ENCODE data around the gene FBXW8. TPM values are rescaled to one million over a fixed set of nuclear protein-coding genes. Genes with fewer than 3 reads are reported as not detected.

Gene FBXW8
- total and polyA plus RNA-seq, 2 donors (not counting 3 experiments of a cell fraction or from before 2014, with no cell fraction given) = 15.4 TPM

DNA sequence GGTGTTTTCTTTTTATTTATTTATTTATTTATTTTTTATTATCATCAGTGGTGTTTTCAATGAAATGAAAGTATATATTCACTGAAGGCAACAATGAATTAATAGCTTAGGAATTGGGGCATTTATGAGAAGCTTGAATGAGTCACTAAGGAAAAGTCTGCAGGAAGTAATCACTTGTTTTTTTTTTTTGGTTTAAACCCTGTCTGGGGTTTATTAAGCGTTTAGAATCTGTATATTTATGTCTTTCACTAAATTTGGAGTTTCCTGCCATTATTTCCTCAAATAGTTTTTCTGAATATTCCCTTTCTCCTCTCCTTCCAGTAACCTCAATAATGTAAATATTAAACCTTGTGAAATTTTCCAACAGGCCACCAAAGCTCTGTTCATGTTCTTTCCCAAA lies 103.0 kb downstream of the FBXW8 start:
- intact Hi-C loops (cut with micrococcal nuclease) = loop anchor here (5.0 to 10.0 kb wide), 2 partner anchors 101 to 279 kb away; partner anchors contain the start of genes FBXW8, RNFT2 and SPRING1
- Histone ChIP-seq H3K4me1 (ENCODE audit: control insufficient read depth, extremely low read depth, insufficient read depth, low read length) (peaks cover 13% of the 10 kb centered on the region), H3K36me3 (ENCODE audit: control insufficient read depth in 2 of 2, extremely low read depth in 1 of 2, insufficient read depth in 2 of 2, low read length in 2 of 2) (peaks cover 0 to 6% of the 10 kb centered on the region in 2 experiments), H3K9me3 (replicated peaks; ENCODE audit: control insufficient read depth, insufficient read depth, low read length) (no peaks in the 10 kb centered on the region), H4K20me1 (replicated peaks; ENCODE audit: control insufficient read depth, extremely low read depth, insufficient read depth, low read length) (no peaks in the 10 kb centered on the region), H3K9me1 (replicated peaks; ENCODE audit: control insufficient read depth, extremely low read depth, insufficient read depth, low read length) (no peaks in the 10 kb centered on the region), H3K79me2 (ENCODE audit: control insufficient read depth, insufficient read depth, low read length) (peaks cover 4% of the 10 kb centered on the region), H3K9ac (replicated peaks; ENCODE audit: extremely low read depth, insufficient read depth, low read length) (peak overlapping the region; percentile 8), H3K4me3 (replicated peaks in 1 of 3; ENCODE audit: insufficient read depth in 1 of 3, low read depth in 1 of 3, low read length in 3 of 3) (no peak overlapping the region), H2AFZ (ENCODE audit: low read depth, low read length) (no peak overlapping the region), H3K4me2 (ENCODE audit: insufficient read depth, low read length) (peak overlapping the region; percentile 31), H3K27me3 (ENCODE audit: control insufficient read depth in 2 of 2, insufficient read depth in 2 of 2, low read length in 2 of 2) (no peaks in the 10 kb centered on the region), H3K27ac (ENCODE audit: insufficient read depth, low read depth, low read length) (peak overlapping the region; percentile 38)
- POLR2A ChIA-PET = interaction anchor here (0.6 kb wide), 1 partner anchor 295 kb away, joined by 3 read pairs; no protein-coding TSS in a partner anchor
- CTCF ChIA-PET = interaction anchor here (0.7 to 1.3 kb wide), 6 partner anchors 9 to 310 kb away, joined by 3 to 7 read pairs (median 4); no protein-coding TSS in a partner anchor
- peak; percentile 69 for FAIRE-seq
- BruUV-seq (replicated peaks) = no TSS peak
- TF ChIP-seq JUN (IDR thresholded peaks at IDR 0.05; ENCODE audit: borderline replicate concordance, insufficient read depth, insufficient read length, low read depth) = peak; percentile 82
- TF ChIP-seq, protein P1, sequence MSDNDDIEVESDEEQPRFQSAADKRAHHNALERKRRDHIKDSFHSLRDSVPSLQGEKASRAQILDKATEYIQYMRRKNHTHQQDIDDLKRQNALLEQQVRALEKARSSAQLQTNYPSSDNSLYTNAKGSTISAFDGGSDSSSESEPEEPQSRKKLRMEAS (IDR thresholded peaks at IDR 0.05; ENCODE audit: insufficient read depth, insufficient read length) = no peak
- no peak for TF ChIP-seq POLR2AphosphoS5 (IDR thresholded peaks at IDR 0.05; ENCODE audit: insufficient read depth, low read depth, low read length)
- TF ChIP-seq FOS (IDR thresholded peaks at IDR 0.05; ENCODE audit: borderline replicate concordance, insufficient read depth, low read length) = peak; percentile 75
- peak; percentile 80 for DNase-seq (ENCODE audit: low read depth, low spot score)
- dilution Hi-C loops (cut with MboI; ENCODE audit: extremely low pct_ligation_motif_present, low sequenced_read_pairs) = no loop called here

DNA sequence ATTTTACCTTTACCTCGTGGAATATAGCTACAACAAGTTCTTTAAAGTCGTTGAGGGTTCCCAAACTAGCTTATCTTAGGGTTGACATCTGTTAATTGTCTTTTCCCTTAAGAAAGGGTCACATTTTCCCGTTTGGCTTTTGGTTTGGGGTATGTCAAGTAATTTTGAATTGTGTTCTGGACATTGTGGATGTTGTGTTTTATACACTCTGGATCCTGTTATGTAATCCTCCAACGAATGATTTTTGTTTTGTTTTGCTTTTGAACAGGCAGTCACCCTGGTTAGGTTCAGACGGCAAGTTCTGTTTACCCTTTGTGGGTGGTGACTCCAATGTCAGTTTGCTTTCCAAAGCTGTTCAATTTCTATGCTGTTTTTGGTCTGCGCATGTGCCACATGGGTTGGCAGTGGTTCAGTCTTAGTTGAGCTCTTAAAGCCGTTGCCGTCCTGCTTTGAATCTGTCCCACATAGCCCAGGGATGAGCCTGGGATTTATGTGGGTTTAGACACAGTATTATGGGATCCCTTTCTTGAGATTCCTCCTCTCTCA lies 103.7 kb downstream of the FBXW8 start:
- TF ChIP-seq JUN (IDR thresholded peaks at IDR 0.05; ENCODE audit: borderline replicate concordance, insufficient read depth, insufficient read length, low read depth) = no peak
- TF ChIP-seq, protein P1 (IDR thresholded peaks at IDR 0.05; ENCODE audit: insufficient read depth, insufficient read length) = no peak
- no peak for TF ChIP-seq GATA2 (IDR thresholded peaks at IDR 0.05; ENCODE audit: insufficient read depth, insufficient read length, low read depth, low read length)
- TF ChIP-seq EZH2 (IDR thresholded peaks at IDR 0.05; ENCODE audit: borderline replicate concordance, low read depth, low read length, severe bottlenecking) = no peak
- TF ChIP-seq POLR2AphosphoS5 (IDR thresholded peaks at IDR 0.05; ENCODE audit: insufficient read depth, low read depth, low read length) = no peak
- no peak for TF ChIP-seq POLR2A (IDR thresholded peaks at IDR 0.05; ENCODE audit: low read depth, low read length)
- TF ChIP-seq FOS (IDR thresholded peaks at IDR 0.05; ENCODE audit: borderline replicate concordance, insufficient read depth, low read length) = no peak
- TF ChIP-seq, protein P2, sequence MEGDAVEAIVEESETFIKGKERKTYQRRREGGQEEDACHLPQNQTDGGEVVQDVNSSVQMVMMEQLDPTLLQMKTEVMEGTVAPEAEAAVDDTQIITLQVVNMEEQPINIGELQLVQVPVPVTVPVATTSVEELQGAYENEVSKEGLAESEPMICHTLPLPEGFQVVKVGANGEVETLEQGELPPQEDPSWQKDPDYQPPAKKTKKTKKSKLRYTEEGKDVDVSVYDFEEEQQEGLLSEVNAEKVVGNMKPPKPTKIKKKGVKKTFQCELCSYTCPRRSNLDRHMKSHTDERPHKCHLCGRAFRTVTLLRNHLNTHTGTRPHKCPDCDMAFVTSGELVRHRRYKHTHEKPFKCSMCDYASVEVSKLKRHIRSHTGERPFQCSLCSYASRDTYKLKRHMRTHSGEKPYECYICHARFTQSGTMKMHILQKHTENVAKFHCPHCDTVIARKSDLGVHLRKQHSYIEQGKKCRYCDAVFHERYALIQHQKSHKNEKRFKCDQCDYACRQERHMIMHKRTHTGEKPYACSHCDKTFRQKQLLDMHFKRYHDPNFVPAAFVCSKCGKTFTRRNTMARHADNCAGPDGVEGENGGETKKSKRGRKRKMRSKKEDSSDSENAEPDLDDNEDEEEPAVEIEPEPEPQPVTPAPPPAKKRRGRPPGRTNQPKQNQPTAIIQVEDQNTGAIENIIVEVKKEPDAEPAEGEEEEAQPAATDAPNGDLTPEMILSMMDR (IDR thresholded peaks at IDR 0.05; ENCODE audit: extremely low read depth in 1 of 2, insufficient read depth in 1 of 2, low read depth in 1 of 2, low read length in 2 of 2) = no peak
- no peak for TF ChIP-seq MYC (IDR thresholded peaks at IDR 0.05; ENCODE audit: low read depth, low read length)
- dilution Hi-C loops (cut with MboI; ENCODE audit: extremely low pct_ligation_motif_present, low sequenced_read_pairs) (no loop called here), intact Hi-C loops (cut with micrococcal nuclease) (loop anchor here (5.0 to 10.0 kb wide), 2 partner anchors 102 to 280 kb away; partner anchors contain the start of genes FBXW8, RNFT2 and SPRING1)
- Histone ChIP-seq H3K79me2 (ENCODE audit: control insufficient read depth, insufficient read depth, low read length) (peaks cover 4% of the 10 kb centered on the region), H2AFZ (ENCODE audit: low read depth, low read length) (no peak overlapping the region), H3K36me3 (ENCODE audit: control insufficient read depth in 2 of 2, extremely low read depth in 1 of 2, insufficient read depth in 2 of 2, low read length in 2 of 2) (peaks cover 0 to 6% of the 10 kb centered on the region in 2 experiments), H4K20me1 (replicated peaks; ENCODE audit: control insufficient read depth, extremely low read depth, insufficient read depth, low read length) (no peaks in the 10 kb centered on the region), H3K9me1 (replicated peaks; ENCODE audit: control insufficient read depth, extremely low read depth, insufficient read depth, low read length) (no peaks in the 10 kb centered on the region), H3K4me1 (ENCODE audit: control insufficient read depth, extremely low read depth, insufficient read depth, low read length) (peaks cover 13% of the 10 kb centered on the region), H3K4me2 (ENCODE audit: insufficient read depth, low read length) (peak overlapping the region; percentile 31), H3K9me3 (replicated peaks; ENCODE audit: control insufficient read depth, insufficient read depth, low read length) (no peaks in the 10 kb centered on the region), H3K9ac (replicated peaks; ENCODE audit: extremely low read depth, insufficient read depth, low read length) (no peak overlapping the region), H3K27me3 (ENCODE audit: control insufficient read depth in 2 of 2, insufficient read depth in 2 of 2, low read length in 2 of 2) (no peaks in the 10 kb centered on the region), H3K4me3 (replicated peaks in 1 of 3; ENCODE audit: insufficient read depth in 1 of 3, low read depth in 1 of 3, low read length in 3 of 3) (no peak overlapping the region), H3K27ac (ENCODE audit: insufficient read depth, low read depth, low read length) (peak overlapping the region; percentile 38)
- ChIA-PET CTCF (interaction anchor here (0.7 to 1.3 kb wide), 5 partner anchors 8 to 311 kb away, joined by 3 to 7 read pairs (median 5); no protein-coding TSS in a partner anchor), POLR2A (no interaction called here)
- no TSS peak for BruUV-seq (replicated peaks)
- DNase-seq (ENCODE audit: low read depth, low spot score) (no peak), FAIRE-seq (no peak)

All from endothelial cell of umbilical vein (primary cell).